Activated naive CD4-positive, alpha-beta T cell treated with anti-CD3 and anti-CD28 coated beads, Interleukin-2, amount 50 U/mL, for 16 hours (primary cell): Measurements from ENCODE around the gene MAPT.
"Not testable (repeated sequence)": the region's sequence is repeated elsewhere in the genome, so short reads cannot be mapped to it uniquely, and the experiment has no call there.

Source experiments
- DNase-seq: peaks from one replicate; pipeline ENCODE4 v3.0.0-alpha.2; 2020

MAPT gene

GRCh38 chr17:45894022-45894784 lies at the start of gene MAPT:
MAPT (plus strand) TSS chr17:45894554; CDS start chr17:45962338, 67,784 bp downstream.
- DNase-seq = peak; percentile 81

GRCh38 chr17:45844695-45845375 lies 49.5 kb upstream of the MAPT start, which contains the start of gene SPPL2C:
SPPL2C (plus strand) TSS chr17:45844881; CDS start chr17:45844907, 26 bp downstream.
- no peak for DNase-seq

- no peak for DNase-seq
Observed at GRCh38 chr17:45845376-45846185, 48.8 kb upstream of the MAPT start.

GRCh38 chr17:45846223-45846622 lies 48.1 kb upstream of the MAPT start:
- no peak for DNase-seq

GRCh38 chr17:45846646-45847045 lies 47.7 kb upstream of the MAPT start:
- DNase-seq = no peak

GRCh38 chr17:45847101-45847500 lies 47.3 kb upstream of the MAPT start:
- no peak for DNase-seq

GRCh38 chr17:45847747-45848146 lies 46.6 kb upstream of the MAPT start:
- DNase-seq = no peak

GRCh38 chr17:45848405-45848804 lies 45.9 kb upstream of the MAPT start:
- DNase-seq = no peak

GRCh38 chr17:45848868-45849535 lies 45.4 kb upstream of the MAPT start:
- DNase-seq = no peak

GRCh38 chr17:45849536-45849990 lies 44.8 kb upstream of the MAPT start:
- no peak for DNase-seq

- DNase-seq = no peak
Observed at GRCh38 chr17:45850011-45850410, 44.3 kb upstream of the MAPT start.

- no peak for DNase-seq
Observed at GRCh38 chr17:45850468-45850867, 43.9 kb upstream of the MAPT start.

- no peak for DNase-seq
Observed at GRCh38 chr17:45851022-45851421, 43.3 kb upstream of the MAPT start.

GRCh38 chr17:45851464-45851863 lies 42.9 kb upstream of the MAPT start:
- DNase-seq = no peak

GRCh38 chr17:45851873-45852272 lies 42.5 kb upstream of the MAPT start:
- DNase-seq = no peak

GRCh38 chr17:45852535-45853297 lies 41.6 kb upstream of the MAPT start:
- DNase-seq = peak; percentile 64

- no peak for DNase-seq
Observed at GRCh38 chr17:45854209-45854608, 40.1 kb upstream of the MAPT start.

GRCh38 chr17:45855691-45856336 lies 38.5 kb upstream of the MAPT start:
- DNase-seq = no peak

GRCh38 chr17:45857977-45858708 lies 36.2 kb upstream of the MAPT start:
- no peak for DNase-seq

GRCh38 chr17:45861165-45861564 lies 33.2 kb upstream of the MAPT start:
- DNase-seq = no peak

GRCh38 chr17:45862127-45862526 lies 32.2 kb upstream of the MAPT start:
- DNase-seq = not testable (repeated sequence)
